Cardiac septum (tissue), 1 donor: ENCODE data around the gene AMOTL2. TPM values are rescaled to one million over a fixed set of nuclear protein-coding genes. Genes with fewer than 3 reads are reported as not detected.

ENCODE experiments used
- DNase-seq: peaks from one replicate; pipeline ENCODE4 v3.0.0-alpha.2; 2020; ENCODE audit warnings: low spot score
- intact Hi-C: fragments of 100-400 bp; cut with DNase I; formaldehyde crosslinking; loops from one replicate; pipeline ENCODE4 v1.14.0; 2022
- microRNA-seq: library from miRNA; unstranded; fragments of <30 nt; microRNA quantifications from one replicate; pipeline ENCODE4 v1.2.0, GENCODE V29; 2020
- total RNA-seq: library from RNA; stranded (reverse); fragmentation: NEBNext Ultra II Directional; extraction: Animal tissue kit (Norgen Biotek cat#: 25700); gene quantifications from one replicate; pipeline ENCODE4 v1.2.1, GENCODE V29; 2021
- donor health status: DM: no; HTN: no; CAD: no.

Gene AMOTL2
- total RNA-seq, 1 donor from 2014 or later, result 64.6 TPM

- intact Hi-C loops, result loop anchor here (2.0 kb wide), 2 partner anchors 53 to 63 kb away; partner anchors contain the start of gene AMOTL2
- DNase-seq, result no peak
Observed at GRCh38 chr3:134311693-134312071, 62.6 kb downstream of the AMOTL2 start.

GRCh38 chr3:134311265-134311664 is 63.0 kb downstream of the AMOTL2 start:
- no peak for DNase-seq
- intact Hi-C loops, result no loop called here

GRCh38 chr3:134309987-134310700 is 64.1 kb downstream of the AMOTL2 start:
- DNase-seq, result no peak

GRCh38 chr3:134308350-134308891 is 65.8 kb downstream of the AMOTL2 start:
- peak; percentile 85 for DNase-seq
- intact Hi-C loops, result loop anchor here (1.0 to 2.0 kb wide), 2 partner anchors 70 to 166 kb away; no protein-coding TSS in a partner anchor

More at GRCh38 chr3:134309987-134310700, 64.1 kb downstream of the AMOTL2 start:
- intact Hi-C loops, result loop anchor here (2.0 kb wide), 1 partner anchor 165 kb away; no protein-coding TSS in a partner anchor

GRCh38 chr3:134307425-134307824 is 66.8 kb downstream of the AMOTL2 start:
- intact Hi-C loops, result no loop called here

GRCh38 chr3:134306320-134306719 is 67.9 kb downstream of the AMOTL2 start:
- no peak for DNase-seq
- intact Hi-C loops, result no loop called here

More at GRCh38 chr3:134307425-134307824, 66.8 kb downstream of the AMOTL2 start:
- no peak for DNase-seq

Small RNA genes within 50 kb of the gene (microRNA-seq; reads per million reads assigned to microRNA genes)
- gene MIR6827, result not detected

Other genes with a start within 250 kb of the AMOTL2 start
- 44.2 TPM for gene RYK, start 123.6 kb downstream of the AMOTL2 start, total RNA-seq
- gene ANAPC13, start 111.5 kb upstream of the AMOTL2 start, total RNA-seq, result 85.6 TPM
- 32.1 TPM for gene CEP63, start 111.6 kb upstream of the AMOTL2 start, total RNA-seq